HEK293 (cell line): ENCODE results near the gene MMP25.

Experiments
- CTCF ChIA-PET: fragments of 350-600 bp; formaldehyde crosslinking; extraction: SDS; loops from one replicate; lab custom pipeline; 2021; ENCODE audit warnings: antibody characterized with exemption; lab: Yijun Ruan, JAX
- POLR2A ChIA-PET: fragments of 300-600 bp; formaldehyde crosslinking; extraction: SDS; loops from one replicate; lab custom pipeline; 2020; ENCODE audit warnings: antibody characterized with exemption, inconsistent platforms; lab: Yijun Ruan, JAX
- H3K27ac ChIP-seq: fragments of 200-500 bp; sonication (Bioruptor generic); 2 replicates; pipeline ENCODE4 v1.5.1; 2014; ENCODE audit warnings: low read depth, low read length, control low read depth, inconsistent platforms; ENCODE audit errors: extremely low read depth
- H3K36me3 ChIP-seq, 2 experiments: fragments of 200-500 bp in 1 of 2; sonication (Bioruptor generic) in 1 of 2; 1 replicate in 1 of 2; 2 replicates in 1 of 2; pipeline ENCODE4 v1.5.1; 2014 to 2017; ENCODE audit warnings: inconsistent platforms in 2 of 2, low read length in 2 of 2; ENCODE audit not compliant: control insufficient read depth in 2 of 2, insufficient read depth in 1 of 2
- H3K4me1 ChIP-seq: fragments of 200-500 bp; sonication (Bioruptor generic); 2 replicates; pipeline ENCODE4 v1.5.1; 2014; ENCODE audit warnings: mild to moderate bottlenecking, low read length, inconsistent platforms; ENCODE audit not compliant: control insufficient read depth, insufficient read depth
- H3K4me3 ChIP-seq: 2 replicates; pipeline ENCODE4 v1.5.1; 2011; ENCODE audit warnings: low read depth, mild to moderate bottlenecking, control low read depth, low read length, moderate library complexity
- H3K9me3 ChIP-seq: fragments of 200-500 bp; sonication (Bioruptor generic); 2 replicates; pipeline ENCODE4 v1.5.1; 2014; ENCODE audit warnings: low read depth, low read length, inconsistent platforms; ENCODE audit not compliant: control insufficient read depth, insufficient read depth
- ATF2 ChIP-seq: fragments of 450-650 bp; formaldehyde crosslinking; IDR thresholded peaks from 2 replicates; pipeline ENCODE4 v1.5.1; 2016; ENCODE audit warnings: missing biosample characterization, missing genetic modification characterization, low read depth
- GLI2 ChIP-seq: fragments of 450-650 bp; formaldehyde crosslinking; IDR thresholded peaks from 2 replicates; pipeline ENCODE4; 2017; ENCODE audit warnings: missing biosample characterization, missing genetic modification characterization, low read depth, borderline replicate concordance
- HOXD13 ChIP-seq: sonication (generic); formaldehyde crosslinking; IDR thresholded peaks from 2 replicates; pipeline ENCODE4 v1.8.0; 2022; ENCODE audit warnings: missing genetic modification reagents, borderline replicate concordance
- KLF8 ChIP-seq: fragments of 450-650 bp; formaldehyde crosslinking; IDR thresholded peaks from 2 replicates; pipeline ENCODE4 v1.5.1; 2016; ENCODE audit warnings: missing biosample characterization, missing genetic modification characterization
- KLF9 ChIP-seq: fragments of 450-650 bp; formaldehyde crosslinking; IDR thresholded peaks from 2 replicates; pipeline ENCODE4 v1.5.1; 2016; ENCODE audit warnings: missing biosample characterization, missing genetic modification characterization, low read depth
- PRDM1 ChIP-seq: fragments of 450-650 bp; formaldehyde crosslinking; IDR thresholded peaks from 2 replicates; pipeline ENCODE4; 2016; ENCODE audit warnings: missing biosample characterization, missing genetic modification characterization
- PRDM4 ChIP-seq: fragments of 450-650 bp; formaldehyde crosslinking; IDR thresholded peaks from 2 replicates; pipeline ENCODE4 v1.5.1; 2017; ENCODE audit warnings: missing biosample characterization, missing genetic modification characterization
- PRDM6 ChIP-seq: fragments of 450-650 bp; formaldehyde crosslinking; IDR thresholded peaks from 2 replicates; pipeline ENCODE4 v1.5.1; 2017; ENCODE audit warnings: missing biosample characterization, missing genetic modification characterization
- SETDB1 ChIP-seq: IDR thresholded peaks from one replicate; pipeline ENCODE4 v1.6.1; 2017; ENCODE audit warnings: mild to moderate bottlenecking, low read length, moderate library complexity, mixed read lengths; ENCODE audit not compliant: insufficient read length
- SP2 ChIP-seq: fragments of 450-650 bp; formaldehyde crosslinking; IDR thresholded peaks from 2 replicates; pipeline ENCODE4 v1.5.1; 2016; ENCODE audit warnings: missing biosample characterization, missing genetic modification characterization
- TRIM28 ChIP-seq: IDR thresholded peaks from 2 replicates; pipeline ENCODE4 v1.6.1; 2011; ENCODE audit warnings: low read length, control low read depth, borderline replicate concordance
- ZBTB1 ChIP-seq: fragments of 450-650 bp; formaldehyde crosslinking; IDR thresholded peaks from 2 replicates; pipeline ENCODE4 v1.5.1; 2016; ENCODE audit warnings: missing biosample characterization, missing genetic modification characterization
- ZBTB20 ChIP-seq: fragments of 450-650 bp; formaldehyde crosslinking; IDR thresholded peaks from 2 replicates; pipeline ENCODE4 v1.5.1; 2016; ENCODE audit warnings: missing biosample characterization, missing genetic modification characterization
- ZBTB44 ChIP-seq: fragments of 450-650 bp; IDR thresholded peaks from 2 replicates; pipeline ENCODE4 v1.5.1; 2018; ENCODE audit warnings: missing biosample characterization, mild to moderate bottlenecking, missing genetic modification characterization
- ZBTB48 ChIP-seq: fragments of 450-650 bp; formaldehyde crosslinking; IDR thresholded peaks from 2 replicates; pipeline ENCODE4 v1.5.1; 2016; ENCODE audit warnings: missing biosample characterization, missing genetic modification characterization
- ZNF121 ChIP-seq: fragments of 450-650 bp; formaldehyde crosslinking; IDR thresholded peaks from 2 replicates; pipeline ENCODE4 v1.5.1; 2016; ENCODE audit warnings: missing biosample characterization, missing genetic modification characterization
- ZNF155 ChIP-seq: fragments of 450-650 bp; formaldehyde crosslinking; IDR thresholded peaks from 2 replicates; pipeline ENCODE4 v1.5.1; 2016; ENCODE audit warnings: missing biosample characterization, missing genetic modification characterization
- ZNF211 ChIP-seq: fragments of 450-650 bp; formaldehyde crosslinking; IDR thresholded peaks from 2 replicates; pipeline ENCODE4 v1.5.1; 2016; ENCODE audit warnings: low read depth, missing biosample characterization, missing genetic modification characterization
- ZNF214 ChIP-seq: fragments of 450-650 bp; formaldehyde crosslinking; IDR thresholded peaks from 2 replicates; pipeline ENCODE4 v1.5.1; 2017; ENCODE audit warnings: missing biosample characterization, mild to moderate bottlenecking, missing genetic modification characterization, borderline replicate concordance
- ZNF221 ChIP-seq: fragments of 450-650 bp; formaldehyde crosslinking; IDR thresholded peaks from 2 replicates; pipeline ENCODE4 v1.5.1; 2017; ENCODE audit warnings: missing biosample characterization, missing genetic modification characterization, borderline replicate concordance
- ZNF23 ChIP-seq: fragments of 450-650 bp; formaldehyde crosslinking; IDR thresholded peaks from 2 replicates; pipeline ENCODE4 v1.5.1; 2016; ENCODE audit warnings: missing biosample characterization, missing genetic modification characterization, borderline replicate concordance
- ZNF292 ChIP-seq: fragments of 450-650 bp; formaldehyde crosslinking; IDR thresholded peaks from 2 replicates; pipeline ENCODE4 v1.5.1; 2016; ENCODE audit warnings: low read depth, missing biosample characterization, missing genetic modification characterization, borderline replicate concordance
- ZNF324 ChIP-seq: fragments of 450-650 bp; formaldehyde crosslinking; IDR thresholded peaks from 2 replicates; pipeline ENCODE4 v1.5.1; 2016; ENCODE audit warnings: missing biosample characterization, missing genetic modification characterization
- ZNF394 ChIP-seq: fragments of 450-650 bp; formaldehyde crosslinking; IDR thresholded peaks from 2 replicates; pipeline ENCODE4 v1.5.1; 2016; ENCODE audit warnings: missing biosample characterization, missing genetic modification characterization, mild to moderate bottlenecking, moderate library complexity, borderline replicate concordance
- ZNF404 ChIP-seq: fragments of 450-650 bp; formaldehyde crosslinking; IDR thresholded peaks from 2 replicates; pipeline ENCODE4 v1.5.1; 2017; ENCODE audit warnings: missing biosample characterization, missing genetic modification characterization
- ZNF558 ChIP-seq: fragments of 450-650 bp; formaldehyde crosslinking; IDR thresholded peaks from 2 replicates; pipeline ENCODE4 v1.5.1; 2016; ENCODE audit warnings: missing biosample characterization, missing genetic modification characterization
- ZNF571 ChIP-seq: fragments of 450-650 bp; formaldehyde crosslinking; IDR thresholded peaks from 2 replicates; pipeline ENCODE4 v1.5.0; 2017; ENCODE audit warnings: missing biosample characterization, missing genetic modification characterization
- ZNF600 ChIP-seq: fragments of 450-650 bp; formaldehyde crosslinking; IDR thresholded peaks from 2 replicates; pipeline ENCODE4 v1.5.1; 2016; ENCODE audit warnings: missing biosample characterization, missing genetic modification characterization
- ZNF654 ChIP-seq: fragments of 450-650 bp; formaldehyde crosslinking; IDR thresholded peaks from 2 replicates; pipeline ENCODE4 v1.5.1; 2016; ENCODE audit warnings: low read depth, missing biosample characterization, missing genetic modification characterization
- ZNF768 ChIP-seq: fragments of 450-650 bp; formaldehyde crosslinking; IDR thresholded peaks from 2 replicates; pipeline ENCODE4 v1.5.1; 2018; ENCODE audit warnings: missing biosample characterization, mild to moderate bottlenecking, missing genetic modification characterization
- ZSCAN23 ChIP-seq: fragments of 450-650 bp; formaldehyde crosslinking; IDR thresholded peaks from 2 replicates; pipeline ENCODE4 v1.5.1; 2016; ENCODE audit warnings: missing biosample characterization, missing genetic modification characterization

MMP25 gene

GRCh38 chr16:3099732-3100499 is 53.6 kb downstream of the MMP25 start (continued):
- TF ChIP-seq ZNF654 (tag by site-specific recombination) (no peak), PRDM1 (tag by site-specific recombination) (no peak), ZBTB20 (no peak), ZNF121 (no peak), ZNF221 (tag by site-specific recombination) (no peak), SETDB1 (no peak), ZNF600 (tag by site-specific recombination) (peak; percentile 80), ZSCAN23 (tag by site-specific recombination) (no peak), PRDM6 (no peak), GLI2 (tag by site-specific recombination) (no peak), ZNF155 (tag by site-specific recombination) (no peak), ZNF558 (tag by site-specific recombination) (no peak), PRDM4 (tag by site-specific recombination) (no peak), SP2 (tag by site-specific recombination) (peak; percentile 78), ZBTB1 (tag by site-specific recombination) (no peak), ZBTB48 (tag by site-specific recombination) (no peak), ZNF404 (tag by site-specific recombination) (no peak), KLF8 (peak; percentile 69; the same call in 1 of the 2 replicates), ZNF394 (no peak), KLF9 (peak; percentile 86)

GRCh38 chr16:3101018-3101840 is 54.9 kb downstream of the MMP25 start:
- H3K4me1 ChIP-seq: peaks cover 3% of the 10 kb centered on the region
- H3K27ac ChIP-seq: 0 out of 2 replicates have a peak overlapping the region, but pooled peaks have one; percentile 20
- ChIA-PET POLR2A (no interaction called here), CTCF (interaction anchor here (0.7 to 3.6 kb wide), 7 partner anchors 21 to 1056 kb away, joined by 3 to 16 read pairs (median 3); no protein-coding TSS in a partner anchor)
- no peaks in the 10 kb centered on the region for H3K36me3 ChIP-seq
- H3K4me3 ChIP-seq: no peak overlapping the region
- no peaks in the 10 kb centered on the region for H3K9me3 ChIP-seq
- TF ChIP-seq ZNF211 (tag by site-specific recombination) (no peak), ZNF324 (tag by site-specific recombination) (no peak), ZBTB44 (tag by site-specific recombination) (no peak), ZNF214 (tag by site-specific recombination) (no peak), ZNF292 (tag by site-specific recombination) (no peak), HOXD13 (CRISPR knock-in tag) (no peak), ZNF768 (no peak), ZNF571 (tag by site-specific recombination) (no peak), TRIM28 (0 out of 2 replicates have a peak, but pooled peaks have one; percentile 20), ZNF23 (tag by site-specific recombination) (no peak), ATF2 (tag by site-specific recombination) (no peak)
